C4-2B (cell line): ENCODE measurements around the gene TMPRSS6.

ENCODE experiments used
- H3K27ac ChIP-seq: fragments of 450-650 bp; 2 replicates; pipeline ENCODE4 v1.5.1; 2017
- ZFX ChIP-seq: fragments of 450-650 bp; IDR thresholded peaks from 2 replicates; pipeline ENCODE4 v1.6.1; 2017
- TF ChIP-seq, protein P1 (sequence below): fragments of 450-650 bp; conservative IDR thresholded peaks from 2 replicates; pipeline ENCODE4 v1.5.1; 2017; ENCODE audit warnings: mild to moderate bottlenecking

TMPRSS6 gene

DNA sequence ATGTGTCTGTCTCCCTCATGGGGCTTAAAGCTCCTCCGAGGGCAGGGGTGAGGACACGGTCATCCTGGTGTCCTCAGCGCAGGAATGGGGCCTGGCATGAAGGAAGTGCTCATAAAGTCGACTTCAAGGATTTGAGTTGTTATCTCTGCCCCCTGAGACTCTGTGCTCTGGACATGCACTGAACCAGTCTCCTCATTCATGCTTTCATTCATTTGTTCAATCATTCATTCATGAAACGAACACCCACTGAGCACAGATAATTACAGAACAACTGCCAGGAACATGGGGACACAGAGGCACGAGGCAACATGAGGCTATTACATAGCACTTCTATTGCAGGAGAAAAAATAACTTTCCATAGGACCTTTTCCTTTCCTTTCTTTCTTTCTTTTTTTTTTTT lies 16.5 kb downstream of the TMPRSS6 start:
- no peak overlapping the region for H3K27ac ChIP-seq
- TF ChIP-seq, protein P1, sequence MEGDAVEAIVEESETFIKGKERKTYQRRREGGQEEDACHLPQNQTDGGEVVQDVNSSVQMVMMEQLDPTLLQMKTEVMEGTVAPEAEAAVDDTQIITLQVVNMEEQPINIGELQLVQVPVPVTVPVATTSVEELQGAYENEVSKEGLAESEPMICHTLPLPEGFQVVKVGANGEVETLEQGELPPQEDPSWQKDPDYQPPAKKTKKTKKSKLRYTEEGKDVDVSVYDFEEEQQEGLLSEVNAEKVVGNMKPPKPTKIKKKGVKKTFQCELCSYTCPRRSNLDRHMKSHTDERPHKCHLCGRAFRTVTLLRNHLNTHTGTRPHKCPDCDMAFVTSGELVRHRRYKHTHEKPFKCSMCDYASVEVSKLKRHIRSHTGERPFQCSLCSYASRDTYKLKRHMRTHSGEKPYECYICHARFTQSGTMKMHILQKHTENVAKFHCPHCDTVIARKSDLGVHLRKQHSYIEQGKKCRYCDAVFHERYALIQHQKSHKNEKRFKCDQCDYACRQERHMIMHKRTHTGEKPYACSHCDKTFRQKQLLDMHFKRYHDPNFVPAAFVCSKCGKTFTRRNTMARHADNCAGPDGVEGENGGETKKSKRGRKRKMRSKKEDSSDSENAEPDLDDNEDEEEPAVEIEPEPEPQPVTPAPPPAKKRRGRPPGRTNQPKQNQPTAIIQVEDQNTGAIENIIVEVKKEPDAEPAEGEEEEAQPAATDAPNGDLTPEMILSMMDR, result no peak
- TF ChIP-seq ZFX, result no peak

DNA sequence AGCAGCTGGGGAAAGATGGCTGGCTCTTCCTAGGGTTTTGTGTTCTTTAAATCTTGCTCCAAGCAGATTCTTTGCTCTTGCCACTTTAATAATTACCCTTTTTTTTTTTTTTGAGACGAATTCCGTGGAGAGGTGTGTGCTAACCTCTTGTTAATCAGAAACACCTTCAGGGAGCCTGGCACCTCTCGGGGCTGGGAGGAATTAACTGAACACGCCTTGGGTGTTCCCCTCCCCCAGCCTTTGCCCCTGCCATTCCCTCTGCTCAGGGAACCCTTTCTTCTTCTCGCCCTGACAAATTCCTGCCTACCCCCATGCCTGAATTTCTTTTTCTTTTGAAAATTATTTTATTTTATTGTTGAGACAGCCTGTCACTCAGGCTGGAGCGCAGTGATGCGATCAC lies 17.5 kb downstream of the TMPRSS6 start:
- no peak overlapping the region for H3K27ac ChIP-seq
- TF ChIP-seq, protein P1, result no peak
- TF ChIP-seq ZFX, result no peak

DNA sequence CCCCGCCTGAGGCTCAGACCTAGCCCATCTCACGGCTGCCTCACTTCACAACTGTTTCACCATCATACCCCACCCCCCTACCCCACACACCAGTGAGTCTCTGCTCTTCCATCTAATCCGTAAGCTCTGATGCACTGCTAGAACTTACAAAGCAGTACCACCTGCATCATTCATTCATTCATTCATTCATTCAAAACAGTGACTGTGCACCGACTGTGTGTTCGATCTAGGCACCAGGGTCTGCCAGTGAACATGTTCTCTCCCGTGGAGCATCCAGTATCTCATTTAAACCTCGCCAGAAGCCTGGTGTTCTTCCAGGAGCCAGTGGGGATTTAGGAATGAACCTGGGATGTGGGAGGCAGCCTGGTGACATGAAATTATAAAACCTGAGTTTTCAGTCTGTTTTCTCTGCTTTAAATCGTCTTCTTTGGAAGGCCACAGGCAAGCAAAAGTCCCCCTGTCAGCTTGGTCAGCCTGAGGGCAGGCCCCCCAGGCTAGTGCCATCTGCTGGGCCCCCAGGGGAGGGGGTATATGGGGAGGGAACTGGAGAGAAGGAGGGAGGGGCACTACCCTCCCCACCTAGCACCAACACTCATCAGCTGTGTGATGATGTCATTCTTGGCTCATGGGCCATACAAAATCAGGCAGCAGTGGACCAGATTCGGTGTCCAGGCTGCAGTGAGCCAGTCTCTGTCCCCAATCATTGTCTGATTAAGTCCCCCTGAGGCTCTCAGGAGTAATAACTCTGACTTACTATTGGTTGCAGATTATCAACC lies 18.4 kb downstream of the TMPRSS6 start:
- no peak overlapping the region for H3K27ac ChIP-seq
- TF ChIP-seq, protein P1, result no peak
- TF ChIP-seq ZFX, result no peak

DNA sequence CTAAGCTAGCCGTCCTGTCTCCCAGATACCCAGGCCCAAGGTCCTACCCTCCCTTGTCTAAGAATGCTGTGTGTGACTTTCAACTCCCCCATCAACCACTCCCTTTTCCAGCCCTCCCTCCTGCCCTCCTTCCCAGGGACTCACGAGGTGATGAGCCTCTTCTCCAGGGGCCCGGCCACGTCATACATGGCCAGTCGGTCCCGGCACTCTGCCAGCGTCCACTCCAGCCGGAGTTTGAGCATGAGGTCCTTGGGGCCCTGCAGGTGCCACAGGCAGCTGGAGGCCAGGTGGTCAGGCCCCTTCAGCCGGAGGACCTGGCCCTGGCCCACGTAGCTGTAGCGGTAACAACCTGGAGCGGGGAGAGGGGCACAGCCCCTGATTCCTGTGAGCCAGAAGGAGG lies 20.1 kb downstream of the TMPRSS6 start:
- no peak overlapping the region for H3K27ac ChIP-seq
- no peak for TF ChIP-seq ZFX
- TF ChIP-seq, protein P1, result no peak

DNA sequence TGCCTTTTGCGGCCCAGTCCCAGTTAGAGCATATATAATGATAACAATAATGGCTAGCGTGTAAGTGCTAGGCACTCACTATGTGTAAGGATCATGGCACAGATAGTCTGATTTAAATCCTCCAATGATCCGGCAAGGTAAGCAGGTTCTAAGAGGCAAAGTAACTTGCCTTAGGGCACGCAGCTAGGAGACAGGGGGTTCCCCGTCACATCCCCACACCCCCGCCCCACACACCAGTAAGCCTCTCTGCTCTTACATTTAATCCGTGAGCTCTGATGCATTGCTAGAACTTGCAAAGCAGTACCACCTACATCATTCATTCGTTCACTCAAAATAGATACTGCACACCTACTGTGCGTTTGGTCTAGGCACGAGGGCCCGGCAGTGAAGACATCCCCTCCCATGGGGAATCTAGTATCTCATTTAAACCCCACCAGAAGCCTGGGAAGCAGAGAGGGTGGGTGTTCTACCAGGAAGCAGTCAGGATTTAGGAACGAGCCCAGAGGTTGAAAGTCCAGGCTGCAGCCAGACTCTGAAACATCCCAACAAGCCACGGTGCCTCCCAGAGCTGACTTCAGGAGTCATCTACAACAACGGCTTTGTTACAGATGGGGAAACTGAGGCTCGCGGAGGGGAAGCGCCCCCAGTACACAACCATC lies 20.6 kb downstream of the TMPRSS6 start:
- TF ChIP-seq ZFX, result no peak

DNA sequence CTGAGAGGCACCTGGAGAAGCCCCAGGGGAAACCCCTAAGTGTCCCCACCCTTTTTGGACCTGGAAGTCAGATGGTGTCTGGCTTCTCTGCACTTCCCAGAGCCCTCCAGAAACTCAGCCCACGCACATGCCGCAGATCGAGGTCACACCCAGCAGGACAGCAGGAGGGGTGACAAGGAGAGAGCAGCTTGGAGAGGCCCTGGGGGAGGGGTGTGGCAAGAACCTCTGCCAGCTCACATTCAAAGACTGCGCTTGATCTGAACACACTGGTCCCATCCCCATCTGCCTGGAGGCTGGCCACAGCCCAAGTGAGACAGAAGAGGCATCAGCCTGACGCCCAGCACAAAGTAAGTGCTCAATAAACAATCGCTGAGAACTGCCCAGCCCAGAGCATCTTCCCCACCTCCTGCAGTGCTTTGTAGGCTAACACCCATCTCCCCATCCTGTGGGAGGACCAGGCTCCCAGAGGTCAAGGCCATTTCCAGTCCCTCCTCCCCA lies 21.4 kb downstream of the TMPRSS6 start:
- no peak overlapping the region for H3K27ac ChIP-seq
- TF ChIP-seq, protein P1, result no peak
- no peak for TF ChIP-seq ZFX

More for the DNA sequence above, 20.6 kb downstream of the TMPRSS6 start:
- no peak overlapping the region for H3K27ac ChIP-seq

DNA sequence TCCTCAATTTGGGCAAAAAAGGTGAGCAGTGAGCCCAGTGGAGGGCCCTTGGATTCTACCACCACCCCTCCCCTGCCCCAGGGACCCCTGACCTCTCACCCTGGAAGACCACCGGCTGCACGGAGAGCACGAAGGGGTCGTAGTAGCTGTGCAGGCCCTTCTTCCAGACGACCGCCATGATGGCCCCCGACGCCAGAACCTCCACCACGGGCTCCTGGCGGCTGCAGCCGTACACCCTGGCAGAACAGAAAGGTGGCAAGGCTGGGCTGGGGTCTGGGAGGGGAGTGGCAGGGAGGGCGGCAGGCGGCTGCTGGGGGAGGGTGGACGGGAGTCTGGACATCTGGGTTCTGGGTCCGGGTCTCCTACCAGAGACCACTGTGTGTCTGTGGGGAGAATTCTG lies 23.3 kb downstream of the TMPRSS6 start:
- H3K27ac ChIP-seq, result no peak overlapping the region
- TF ChIP-seq ZFX, result no peak
- TF ChIP-seq, protein P1, result no peak
